Measurements from ENCODE around the gene SLC25A25. TPM values are rescaled to one million over a fixed set of nuclear protein-coding genes. Genes with fewer than 3 reads are reported as not detected.
"Not testable (repeated sequence)": the region's sequence is repeated elsewhere in the genome, so short reads cannot be mapped to it uniquely, and the experiment has no call there.

The SLC25A25 gene
- total and polyA plus RNA-seq, 9 of the 15 experiments (the other 6 are each of a cell fraction or from before 2014, with no cell fraction given): 0.07 to 35.9 (median 23.2) TPM

DNA sequence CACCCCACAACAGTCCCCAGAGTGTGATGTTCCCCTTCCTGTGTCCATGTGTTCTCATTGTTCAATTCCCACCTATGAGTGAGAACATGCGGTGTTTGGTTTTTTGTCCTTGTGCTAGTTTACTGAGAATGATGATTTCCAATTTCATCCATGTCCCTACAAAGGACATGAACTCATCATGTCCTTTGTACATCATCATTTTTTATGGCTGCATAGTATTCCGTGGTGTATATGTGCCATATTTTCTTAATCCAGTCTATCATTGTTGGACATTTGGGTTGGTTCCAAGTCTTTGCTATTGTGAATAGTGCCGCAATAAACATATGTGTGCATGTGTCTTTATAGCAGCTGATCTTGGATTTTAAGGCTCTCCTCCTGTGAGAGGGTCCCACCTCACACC is 27.2 kb upstream of the SLC25A25 start:
- WGBS (ENCODE audit: insufficient coverage, low coverage, missing lambda C conversion rate): 36% methylated on average over 2 of the region's 3 CpGs
- H3K4me3 ChIP-seq; H4K20me1 ChIP-seq (replicated peaks; ENCODE audit: control insufficient read depth, insufficient read depth, low read length); ATAC-seq; H3K9me1 ChIP-seq (ENCODE audit: control insufficient read depth, insufficient read depth, low read length); H3K36me3 ChIP-seq (ENCODE audit: control insufficient read depth, insufficient read depth, low read length); H3K79me2 ChIP-seq (ENCODE audit: control insufficient read depth, insufficient read depth, low read length); H3K4me2 ChIP-seq (ENCODE audit: insufficient read depth, low read length); POLR2A ChIA-PET; H2AFZ ChIP-seq (ENCODE audit: low read depth, low read length); in situ Hi-C loops (cut with MboI); FAIRE-seq; H3K9ac ChIP-seq (ENCODE audit: insufficient read depth in 1 of 2, low read depth in 2 of 2, low read length in 2 of 2); H3K9me3 ChIP-seq (replicated peaks; ENCODE audit: control insufficient read depth, insufficient read depth, low read depth, low read length); H3K27ac ChIP-seq (ENCODE audit: extremely low read depth, low read depth, low read length); H3K27me3 ChIP-seq (ENCODE audit: control insufficient read depth in 2 of 2, insufficient read depth in 2 of 2, low read length in 2 of 2); DNase-seq (ENCODE audit: extremely low read depth in 1 of 4, low spot score in 3 of 4); BruUV-seq (replicated peaks); CTCF ChIA-PET (ENCODE audit: low intra/inter-chr PET ratio); H3K4me1 ChIP-seq (replicated peaks in 1 of 2; ENCODE audit: control insufficient read depth in 2 of 2, insufficient read depth in 2 of 2, low read length in 2 of 2); intact Hi-C loops (cut with micrococcal nuclease): not testable (repeated sequence)
- peak; percentile 65 for TF ChIP-seq ZNF146 (CRISPR knock-in tag; IDR thresholded peaks at IDR 0.05; ENCODE audit: unreplicated experiment)

DNA sequence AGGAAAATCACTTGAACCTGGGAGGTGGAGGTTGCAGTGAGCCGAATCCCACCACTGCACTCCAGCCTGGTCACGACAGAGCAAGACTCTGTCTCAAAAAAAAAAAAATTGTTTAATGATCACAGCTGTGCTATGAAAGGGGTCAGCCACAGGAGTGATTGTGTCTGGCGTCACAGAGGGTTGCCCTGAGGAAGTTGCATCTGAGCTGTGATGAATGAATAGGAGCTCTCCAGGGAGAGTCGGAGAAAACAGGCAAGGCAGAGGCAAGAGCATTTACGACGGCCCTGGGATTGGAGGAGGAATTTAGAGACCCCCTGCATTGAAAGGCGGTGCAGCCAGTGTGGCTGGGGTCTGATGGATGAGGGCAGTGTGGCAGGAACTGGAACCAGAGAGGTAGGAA is 26.0 kb upstream of the SLC25A25 start:
- H3K36me3 ChIP-seq (ENCODE audit: control insufficient read depth, insufficient read depth, low read length): no peaks in the 10 kb centered on the region
- intact Hi-C loops (cut with micrococcal nuclease) (no loop called here), in situ Hi-C loops (cut with MboI) (no loop called here)
- ATAC-seq (no peak), FAIRE-seq (no peak), DNase-seq (ENCODE audit: extremely low read depth in 1 of 4, low spot score in 3 of 4) (no peak)
- CTCF ChIA-PET (ENCODE audit: low intra/inter-chr PET ratio): no interaction called here
- H4K20me1 ChIP-seq (replicated peaks; ENCODE audit: control insufficient read depth, insufficient read depth, low read length): no peaks in the 10 kb centered on the region
- no peaks in the 10 kb centered on the region for H3K9me1 ChIP-seq (ENCODE audit: control insufficient read depth, insufficient read depth, low read length)
- no peak overlapping the region for H3K27ac ChIP-seq (ENCODE audit: extremely low read depth, low read depth, low read length)
- no peaks in the 10 kb centered on the region for H3K79me2 ChIP-seq (ENCODE audit: control insufficient read depth, insufficient read depth, low read length)
- 71% methylated on average over 7 of the region's 7 CpGs for WGBS (ENCODE audit: insufficient coverage, low coverage, missing lambda C conversion rate)
- no peak overlapping the region for H2AFZ ChIP-seq (ENCODE audit: low read depth, low read length)
- no peak overlapping the region for H3K4me2 ChIP-seq (ENCODE audit: insufficient read depth, low read length)
- H3K4me3 ChIP-seq: no peak overlapping the region
- POLR2A ChIA-PET: interaction anchor here (0.6 to 0.8 kb wide), 3 partner anchors 8 to 61 kb away, joined by 3 to 4 read pairs (median 3); partner anchors contain the start of gene EEIG1
- no peaks in the 10 kb centered on the region for H3K27me3 ChIP-seq (ENCODE audit: control insufficient read depth in 2 of 2, insufficient read depth in 2 of 2, low read length in 2 of 2)
- BruUV-seq (replicated peaks): no TSS peak
- H3K9me3 ChIP-seq (replicated peaks; ENCODE audit: control insufficient read depth, insufficient read depth, low read depth, low read length): no peaks in the 10 kb centered on the region
- H3K4me1 ChIP-seq (replicated peaks in 1 of 2; ENCODE audit: control insufficient read depth in 2 of 2, insufficient read depth in 2 of 2, low read length in 2 of 2): peaks cover 8% of the 10 kb centered on the region in 2 experiments; a peak in 4 of 5 replicates
- peak overlapping the region in 1 of 2 experiments; percentile 58; a peak in 1 of 4 replicates for H3K9ac ChIP-seq (ENCODE audit: insufficient read depth in 1 of 2, low read depth in 2 of 2, low read length in 2 of 2)
- TF ChIP-seq HDAC8 (tag; IDR thresholded peaks at IDR 0.05) (no peak), AFF4 (CRISPR knock-in tag; IDR thresholded peaks at IDR 0.05) (no peak), STAT6 (CRISPR knock-in tag; IDR thresholded peaks at IDR 0.05) (no peak), NR0B1 (IDR thresholded peaks at IDR 0.05; ENCODE audit: partially characterized antibody) (no peak), ZNF551 (CRISPR knock-in tag; IDR thresholded peaks at IDR 0.05) (no peak), RBM17 (IDR thresholded peaks at IDR 0.05; ENCODE audit: borderline replicate concordance, low read depth, low read length) (no peak)
